Measurements from ENCODE around the gene KRTCAP2. TPM values are rescaled to one million over a fixed set of nuclear protein-coding genes. Genes with fewer than 3 reads are reported as not detected.
"Not testable (repeated sequence)": the region's sequence is repeated elsewhere in the genome, so short reads cannot be mapped to it uniquely, and the experiment has no call there.

The KRTCAP2 gene
- total RNA-seq, 1 donor from 2014 or later, result 237 TPM

- Mint-ChIP-seq H3K27ac (no peak overlapping the region), H3K27me3 (ENCODE audit: low read depth) (no peaks in the 10 kb centered on the region), H3K4me1 (ENCODE audit: low read depth) (peaks cover 25% of the 10 kb centered on the region), H3K36me3 (ENCODE audit: low read depth) (peaks cover 7% of the 10 kb centered on the region), H3K4me3 (ENCODE audit: low read depth) (peak overlapping the region; percentile 22), H3K9me3 (no peaks in the 10 kb centered on the region)
- intact Hi-C loops (cut with micrococcal nuclease), result no loop called here
- no peak for DNase-seq (ENCODE audit: low spot score)
These were observed 23.2 kb upstream of the KRTCAP2 start for GRCh38 chr1:155196103-155196892.

GRCh38 chr1:155195201-155196102, 22.3 kb upstream of the KRTCAP2 start:
- H3K27ac Mint-ChIP-seq, result peak overlapping the region; percentile 53
- peaks cover 7% of the 10 kb centered on the region for H3K36me3 Mint-ChIP-seq (ENCODE audit: low read depth)
- H3K9me3 Mint-ChIP-seq, result no peaks in the 10 kb centered on the region
- peak overlapping the region; percentile 83 for H3K4me3 Mint-ChIP-seq (ENCODE audit: low read depth)
- H3K27me3 Mint-ChIP-seq (ENCODE audit: low read depth), result no peaks in the 10 kb centered on the region
- DNase-seq (ENCODE audit: low spot score), result no peak
- peaks cover 25% of the 10 kb centered on the region for H3K4me1 Mint-ChIP-seq (ENCODE audit: low read depth)
- intact Hi-C loops (cut with micrococcal nuclease), result loop anchor here (2.0 kb wide), 2 partner anchors 13 to 221 kb away; partner anchors contain the start of genes CKS1B and MTX1

GRCh38 chr1:155193991-155194240, 20.8 kb upstream of the KRTCAP2 start:
- peaks cover 25% of the 10 kb centered on the region for H3K4me1 Mint-ChIP-seq (ENCODE audit: low read depth)
- peak overlapping the region; percentile 97 for H3K27ac Mint-ChIP-seq
- not testable (repeated sequence) for H3K9me3 Mint-ChIP-seq; DNase-seq (ENCODE audit: low spot score); H3K27me3 Mint-ChIP-seq (ENCODE audit: low read depth); H3K36me3 Mint-ChIP-seq (ENCODE audit: low read depth)
- intact Hi-C loops (cut with micrococcal nuclease), result loop anchor here (2.0 to 5.0 kb wide), 7 partner anchors 15 to 219 kb away; partner anchors contain the start of genes CKS1B, MTX1, RUSC1 and ZBTB7B
- peak overlapping the region; percentile 91 for H3K4me3 Mint-ChIP-seq (ENCODE audit: low read depth)

- H3K27ac Mint-ChIP-seq, result peak overlapping the region; percentile 97
- peaks cover 25% of the 10 kb centered on the region for H3K4me1 Mint-ChIP-seq (ENCODE audit: low read depth)
- peak overlapping the region; percentile 91 for H3K4me3 Mint-ChIP-seq (ENCODE audit: low read depth)
- intact Hi-C loops (cut with micrococcal nuclease), result loop anchor here (2.0 to 5.0 kb wide), 5 partner anchors 17 to 191 kb away; partner anchors contain the start of genes RUSC1 and ZBTB7B
- no peaks in the 10 kb centered on the region for H3K27me3 Mint-ChIP-seq (ENCODE audit: low read depth)
- H3K9me3 Mint-ChIP-seq, result no peaks in the 10 kb centered on the region
- H3K36me3 Mint-ChIP-seq (ENCODE audit: low read depth), result peaks cover 7% of the 10 kb centered on the region
- DNase-seq (ENCODE audit: low spot score), result peak; percentile 71
These were observed 20.3 kb upstream of the KRTCAP2 start for GRCh38 chr1:155193275-155193990.

GRCh38 chr1:155192346-155193274, 19.5 kb upstream of the KRTCAP2 start:
- intact Hi-C loops (cut with micrococcal nuclease), result loop anchor here (2.0 to 5.0 kb wide), 5 partner anchors 16 to 190 kb away; partner anchors contain the start of genes RUSC1 and ZBTB7B
- Mint-ChIP-seq H3K27me3 (ENCODE audit: low read depth) (no peaks in the 10 kb centered on the region), H3K4me1 (ENCODE audit: low read depth) (peaks cover 29% of the 10 kb centered on the region), H3K27ac (peak overlapping the region; percentile 97), H3K36me3 (ENCODE audit: low read depth) (peaks cover 3% of the 10 kb centered on the region), H3K4me3 (ENCODE audit: low read depth) (peak overlapping the region; percentile 91), H3K9me3 (no peaks in the 10 kb centered on the region)
- DNase-seq (ENCODE audit: low spot score), result no peak

GRCh38 chr1:155191904-155192303, 18.8 kb upstream of the KRTCAP2 start:
- Mint-ChIP-seq H3K9me3 (no peaks in the 10 kb centered on the region), H3K4me3 (ENCODE audit: low read depth) (peak overlapping the region; percentile 33), H3K27me3 (ENCODE audit: low read depth) (no peaks in the 10 kb centered on the region), H3K27ac (peak overlapping the region; percentile 94), H3K36me3 (ENCODE audit: low read depth) (peaks cover 3% of the 10 kb centered on the region), H3K4me1 (ENCODE audit: low read depth) (peaks cover 29% of the 10 kb centered on the region)
- intact Hi-C loops (cut with micrococcal nuclease), result loop anchor here (2.0 to 5.0 kb wide), 5 partner anchors 15 to 190 kb away; partner anchors contain the start of genes RUSC1 and ZBTB7B
- no peak for DNase-seq (ENCODE audit: low spot score)

- intact Hi-C loops (cut with micrococcal nuclease), result loop anchor here (5.0 kb wide), 4 partner anchors 37 to 188 kb away; partner anchors contain the start of genes RUSC1 and ZBTB7B
- not testable (repeated sequence) for H3K36me3 Mint-ChIP-seq (ENCODE audit: low read depth); H3K9me3 Mint-ChIP-seq; H3K27ac Mint-ChIP-seq; H3K4me3 Mint-ChIP-seq (ENCODE audit: low read depth); DNase-seq (ENCODE audit: low spot score); H3K27me3 Mint-ChIP-seq (ENCODE audit: low read depth)
- H3K4me1 Mint-ChIP-seq (ENCODE audit: low read depth), result peaks cover 25% of the 10 kb centered on the region
These were observed 16.8 kb upstream of the KRTCAP2 start for GRCh38 chr1:155189926-155190325.

- no peak for DNase-seq (ENCODE audit: low spot score)
- peaks cover 15% of the 10 kb centered on the region for H3K4me1 Mint-ChIP-seq (ENCODE audit: low read depth)
- H3K9me3 Mint-ChIP-seq, result no peaks in the 10 kb centered on the region
- peak overlapping the region; percentile 56 for H3K27ac Mint-ChIP-seq
- no peak overlapping the region for H3K4me3 Mint-ChIP-seq (ENCODE audit: low read depth)
- no peaks in the 10 kb centered on the region for H3K27me3 Mint-ChIP-seq (ENCODE audit: low read depth)
- peaks cover 6% of the 10 kb centered on the region for H3K36me3 Mint-ChIP-seq (ENCODE audit: low read depth)
- intact Hi-C loops (cut with micrococcal nuclease), result no loop called here
These were observed 15.2 kb upstream of the KRTCAP2 start for GRCh38 chr1:155188268-155188667.

- Mint-ChIP-seq H3K9me3 (no peaks in the 10 kb centered on the region), H3K4me1 (ENCODE audit: low read depth) (peaks cover 10% of the 10 kb centered on the region), H3K27me3 (ENCODE audit: low read depth) (no peaks in the 10 kb centered on the region), H3K27ac (no peak overlapping the region), H3K36me3 (ENCODE audit: low read depth) (peaks cover 7% of the 10 kb centered on the region), H3K4me3 (ENCODE audit: low read depth) (no peak overlapping the region)
- DNase-seq (ENCODE audit: low spot score), result no peak
- intact Hi-C loops (cut with micrococcal nuclease), result no loop called here
These were observed 14.4 kb upstream of the KRTCAP2 start for GRCh38 chr1:155187456-155187891.

- DNase-seq (ENCODE audit: low spot score), result no peak
- H3K9me3 Mint-ChIP-seq, result no peaks in the 10 kb centered on the region
- H3K4me1 Mint-ChIP-seq (ENCODE audit: low read depth), result peaks cover 5% of the 10 kb centered on the region
- no peak overlapping the region for H3K27ac Mint-ChIP-seq
- intact Hi-C loops (cut with micrococcal nuclease), result no loop called here
- H3K27me3 Mint-ChIP-seq (ENCODE audit: low read depth), result no peaks in the 10 kb centered on the region
- H3K4me3 Mint-ChIP-seq (ENCODE audit: low read depth), result no peak overlapping the region
- peaks cover 6% of the 10 kb centered on the region for H3K36me3 Mint-ChIP-seq (ENCODE audit: low read depth)
These were observed 13.8 kb upstream of the KRTCAP2 start for GRCh38 chr1:155186794-155187455.

- Mint-ChIP-seq H3K4me1 (ENCODE audit: low read depth) (peaks cover 4% of the 10 kb centered on the region), H3K36me3 (ENCODE audit: low read depth) (peaks cover 12% of the 10 kb centered on the region), H3K27ac (no peak overlapping the region), H3K27me3 (ENCODE audit: low read depth) (no peaks in the 10 kb centered on the region), H3K4me3 (ENCODE audit: low read depth) (no peak overlapping the region), H3K9me3 (no peaks in the 10 kb centered on the region)
- intact Hi-C loops (cut with micrococcal nuclease), result no loop called here
- DNase-seq (ENCODE audit: low spot score), result no peak
These were observed 13.1 kb upstream of the KRTCAP2 start for GRCh38 chr1:155186067-155186793.
